BE2C (cell line): ENCODE data around the gene MAST3.

Experiments used
- DNase-seq: peaks from one replicate; pipeline ENCODE4 v3.0.0-alpha.2; 2020
- H3K27me3 ChIP-seq: fragments of 250-450 bp; sonication (Bioruptor Pico); 2 replicates; pipeline ENCODE4 v1.5.1; 2020; ENCODE audit warnings: mild to moderate bottlenecking
- H3K36me3 ChIP-seq: fragments of 250-450 bp; sonication (Bioruptor Pico); 2 replicates; pipeline ENCODE4 v1.5.1; 2020; ENCODE audit warnings: mild to moderate bottlenecking
- H3K4me1 ChIP-seq: fragments of 250-450 bp; sonication (Bioruptor Pico); 2 replicates; pipeline ENCODE4 v1.5.1; 2020
- H3K4me3 ChIP-seq: 2 replicates; pipeline ENCODE4 v1.5.1; 2011; ENCODE audit warnings: low read depth, low read length
- H3K9me3 ChIP-seq: fragments of 250-450 bp; sonication (Bioruptor Pico); 2 replicates; pipeline ENCODE4 v1.5.1; 2020
- TF ChIP-seq, protein P1 (sequence below): IDR thresholded peaks from 2 replicates; pipeline ENCODE4 v1.5.1; 2012; ENCODE audit warnings: mild to moderate bottlenecking, low read depth, low read length

Gene MAST3

DNA sequence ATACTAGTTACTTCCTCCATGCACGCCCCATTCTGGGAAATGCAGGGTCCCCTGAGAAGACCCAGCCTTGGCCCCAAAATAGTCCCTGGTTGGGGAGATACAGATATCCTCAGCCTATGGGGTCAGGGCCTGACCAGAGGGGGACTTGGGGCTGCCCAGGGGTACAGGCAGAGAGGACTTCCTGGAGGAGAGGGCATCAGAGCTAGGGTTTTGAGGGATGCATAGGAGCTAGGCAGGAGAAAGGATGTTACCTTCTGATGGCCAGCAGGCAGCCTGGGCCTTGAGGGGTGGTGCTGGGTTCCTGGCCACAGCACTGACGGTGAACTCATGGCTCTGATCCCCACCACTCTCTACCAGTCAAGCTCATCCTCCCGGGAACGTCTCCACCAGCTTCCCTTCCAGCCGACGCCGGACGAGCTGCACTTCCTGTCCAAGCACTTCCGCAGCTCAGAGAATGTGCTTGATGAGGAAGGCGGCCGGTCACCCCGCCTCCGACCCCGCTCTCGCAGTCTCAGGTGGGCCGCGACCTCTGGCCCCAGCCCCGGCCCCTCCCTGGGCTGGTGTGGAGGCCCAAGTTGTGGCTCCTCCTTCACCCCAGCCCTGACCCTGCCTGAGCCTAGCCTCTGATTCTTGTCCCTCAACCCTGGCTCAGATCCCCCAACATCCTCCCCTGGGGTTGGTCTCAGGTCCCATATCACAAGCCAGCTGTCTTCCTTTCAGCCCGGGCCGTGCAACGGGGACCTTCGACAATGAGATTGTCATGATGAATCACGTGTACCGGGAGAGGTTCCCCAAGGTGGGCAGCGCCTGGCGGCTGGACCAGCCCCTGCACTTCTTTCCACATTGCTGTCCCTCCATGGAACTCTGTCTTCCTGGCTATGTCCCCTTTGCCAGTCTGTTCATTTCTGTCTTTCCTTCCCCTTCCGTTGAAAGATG, 25.6 kb downstream of the MAST3 start:
- TF ChIP-seq, protein P1, sequence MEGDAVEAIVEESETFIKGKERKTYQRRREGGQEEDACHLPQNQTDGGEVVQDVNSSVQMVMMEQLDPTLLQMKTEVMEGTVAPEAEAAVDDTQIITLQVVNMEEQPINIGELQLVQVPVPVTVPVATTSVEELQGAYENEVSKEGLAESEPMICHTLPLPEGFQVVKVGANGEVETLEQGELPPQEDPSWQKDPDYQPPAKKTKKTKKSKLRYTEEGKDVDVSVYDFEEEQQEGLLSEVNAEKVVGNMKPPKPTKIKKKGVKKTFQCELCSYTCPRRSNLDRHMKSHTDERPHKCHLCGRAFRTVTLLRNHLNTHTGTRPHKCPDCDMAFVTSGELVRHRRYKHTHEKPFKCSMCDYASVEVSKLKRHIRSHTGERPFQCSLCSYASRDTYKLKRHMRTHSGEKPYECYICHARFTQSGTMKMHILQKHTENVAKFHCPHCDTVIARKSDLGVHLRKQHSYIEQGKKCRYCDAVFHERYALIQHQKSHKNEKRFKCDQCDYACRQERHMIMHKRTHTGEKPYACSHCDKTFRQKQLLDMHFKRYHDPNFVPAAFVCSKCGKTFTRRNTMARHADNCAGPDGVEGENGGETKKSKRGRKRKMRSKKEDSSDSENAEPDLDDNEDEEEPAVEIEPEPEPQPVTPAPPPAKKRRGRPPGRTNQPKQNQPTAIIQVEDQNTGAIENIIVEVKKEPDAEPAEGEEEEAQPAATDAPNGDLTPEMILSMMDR = no peak
- H3K4me3 ChIP-seq = no peak overlapping the region
- H3K9me3 ChIP-seq = no peaks in the 10 kb centered on the region

DNA sequence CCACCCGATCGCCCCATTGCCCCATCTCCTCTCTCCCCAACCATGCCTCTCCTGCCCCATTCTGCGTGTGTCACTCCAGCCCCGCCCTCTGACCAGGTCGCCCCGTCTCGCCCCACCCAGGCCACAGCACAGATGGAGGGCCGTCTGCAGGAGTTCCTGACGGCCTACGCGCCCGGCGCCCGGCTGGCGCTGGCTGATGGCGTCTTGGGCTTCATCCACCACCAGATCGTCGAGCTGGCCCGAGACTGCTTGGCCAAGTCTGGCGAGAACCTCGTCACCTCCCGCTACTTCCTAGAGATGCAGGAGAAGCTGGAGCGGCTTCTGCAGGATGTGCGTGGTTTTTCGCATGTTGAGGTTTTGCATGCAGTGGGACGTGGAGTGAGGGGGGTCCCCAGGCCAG, 26.2 kb downstream of the MAST3 start:
- TF ChIP-seq, protein P1 = no peak
- Histone ChIP-seq H3K27me3 (no peaks in the 10 kb centered on the region), H3K36me3 (0 out of 2 replicates have a peak, but pooled peaks cover 3% of the 10 kb centered on the region), H3K9me3 (no peaks in the 10 kb centered on the region), H3K4me1 (no peaks in the 10 kb centered on the region), H3K4me3 (no peak overlapping the region)
- DNase-seq = no peak

More for the DNA sequence above, 25.6 kb downstream of the MAST3 start:
- H3K27me3 ChIP-seq = no peaks in the 10 kb centered on the region
- H3K4me1 ChIP-seq = no peaks in the 10 kb centered on the region
- 0 out of 2 replicates have a peak, but pooled peaks cover 3% of the 10 kb centered on the region for H3K36me3 ChIP-seq
- no peak for DNase-seq

DNA sequence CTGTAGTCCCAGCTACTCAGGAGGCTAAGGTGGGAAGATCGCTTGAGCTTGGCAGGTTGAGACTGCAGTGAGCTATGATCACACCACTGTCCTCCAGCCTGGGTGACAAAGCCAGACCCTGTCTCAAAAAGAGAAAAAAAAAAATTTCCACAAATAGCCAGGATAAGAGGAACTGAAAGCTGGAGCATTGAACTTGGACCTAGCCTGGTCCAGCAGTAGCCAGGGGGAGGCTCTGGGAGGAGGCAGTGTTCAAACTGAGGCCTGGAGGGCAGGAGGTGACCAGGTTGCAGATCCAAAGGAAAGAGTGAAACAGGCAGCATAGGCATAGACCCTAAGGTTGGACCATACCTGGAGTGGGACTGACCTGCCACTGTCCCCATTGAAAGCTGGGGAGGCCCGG, 28.5 kb downstream of the MAST3 start:
- Histone ChIP-seq H3K4me1 (no peaks in the 10 kb centered on the region), H3K9me3 (no peaks in the 10 kb centered on the region), H3K27me3 (no peaks in the 10 kb centered on the region), H3K4me3 (no peak overlapping the region), H3K36me3 (0 out of 2 replicates have a peak, but pooled peaks cover 3% of the 10 kb centered on the region)
- TF ChIP-seq, protein P1 = no peak
- no peak for DNase-seq

DNA sequence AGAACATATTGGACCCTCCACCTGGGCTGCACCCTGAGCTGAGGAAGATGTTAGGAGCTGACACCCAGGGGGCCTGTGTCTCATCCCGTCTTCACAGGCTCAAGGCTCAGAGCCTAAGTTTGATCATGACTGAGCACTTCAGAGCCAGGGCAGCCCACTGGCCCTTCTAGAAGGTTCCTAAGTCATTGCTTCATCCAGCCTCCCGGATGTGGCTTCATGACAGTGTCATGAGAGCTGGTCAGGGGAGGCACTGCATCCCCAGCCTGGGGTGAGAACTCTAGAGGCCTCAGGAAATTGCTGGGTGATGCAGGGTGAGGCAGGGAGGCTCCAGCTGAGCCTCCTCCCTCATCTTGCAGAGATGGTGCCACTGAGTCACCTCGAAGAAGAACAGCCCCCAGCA, 30.5 kb downstream of the MAST3 start:
- H3K36me3 ChIP-seq = 0 out of 2 replicates have a peak, but pooled peaks cover 3% of the 10 kb centered on the region

DNA sequence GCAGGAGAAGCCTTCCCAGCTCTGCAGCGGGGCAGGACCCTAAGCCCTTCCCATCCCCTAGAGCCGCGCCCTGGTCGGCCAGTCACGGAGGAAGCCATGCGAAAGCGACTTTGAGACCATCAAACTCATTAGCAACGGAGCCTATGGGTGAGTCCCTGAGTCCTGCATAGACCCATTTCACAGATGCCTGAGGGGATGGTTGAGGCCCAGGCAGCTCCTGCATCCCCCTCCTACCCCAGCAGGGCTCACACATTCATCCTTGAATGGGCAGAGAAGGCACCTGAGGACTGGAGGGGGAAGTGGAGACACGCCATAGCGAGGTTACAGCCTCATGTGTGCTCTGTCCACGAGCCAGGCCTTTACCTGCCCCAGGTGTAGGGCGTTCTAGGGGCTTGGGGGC, 31.2 kb downstream of the MAST3 start:
- H3K36me3 ChIP-seq = 0 out of 2 replicates have a peak, but pooled peaks cover 3% of the 10 kb centered on the region
- no peaks in the 10 kb centered on the region for H3K4me1 ChIP-seq
- H3K27me3 ChIP-seq = no peaks in the 10 kb centered on the region
- no peak for DNase-seq
- TF ChIP-seq, protein P1 = no peak
- H3K4me3 ChIP-seq = no peak overlapping the region
- H3K9me3 ChIP-seq = no peaks in the 10 kb centered on the region

More for the DNA sequence above, 30.5 kb downstream of the MAST3 start:
- Histone ChIP-seq H3K27me3 (no peaks in the 10 kb centered on the region), H3K9me3 (no peaks in the 10 kb centered on the region), H3K4me3 (no peak overlapping the region), H3K4me1 (no peaks in the 10 kb centered on the region)
- no peak for DNase-seq
- TF ChIP-seq, protein P1 = no peak
